Measurements from ENCODE around the gene HSF2.

Gene HSF2

GRCh38 chr6:122394016-122394415, 5.4 kb upstream of the HSF2 start:
- in situ Hi-C loops (cut with MboI; ENCODE audit: low sequenced_read_pairs) = no loop called here

- in situ Hi-C loops (cut with MboI; ENCODE audit: low sequenced_read_pairs) = no loop called here
These were observed 451 bp upstream of the HSF2 start for GRCh38 chr6:122399055-122399347.

GRCh38 chr6:122400121-122400450, 634 bp downstream of the HSF2 start:
- in situ Hi-C loops (cut with MboI; ENCODE audit: low sequenced_read_pairs) = no loop called here

- in situ Hi-C loops (cut with MboI; ENCODE audit: low sequenced_read_pairs) = no loop called here
These were observed 1.1 kb downstream of the HSF2 start for GRCh38 chr6:122400462-122401089.

GRCh38 chr6:122401104-122401503, 1.7 kb downstream of the HSF2 start:
- in situ Hi-C loops (cut with MboI; ENCODE audit: low sequenced_read_pairs) = no loop called here

- in situ Hi-C loops (cut with MboI; ENCODE audit: low sequenced_read_pairs) = no loop called here
These were observed 5.0 kb downstream of the HSF2 start for GRCh38 chr6:122404444-122404843.

GRCh38 chr6:122405417-122405816, 6.0 kb downstream of the HSF2 start:
- in situ Hi-C loops (cut with MboI; ENCODE audit: low sequenced_read_pairs) = no loop called here

GRCh38 chr6:122406187-122406586, 6.7 kb downstream of the HSF2 start:
- in situ Hi-C loops (cut with MboI; ENCODE audit: low sequenced_read_pairs) = no loop called here

GRCh38 chr6:122407712-122408111, 8.3 kb downstream of the HSF2 start:
- in situ Hi-C loops (cut with MboI; ENCODE audit: low sequenced_read_pairs) = no loop called here

GRCh38 chr6:122408240-122408639, 8.8 kb downstream of the HSF2 start:
- in situ Hi-C loops (cut with MboI; ENCODE audit: low sequenced_read_pairs) = no loop called here

GRCh38 chr6:122408702-122409458, 9.4 kb downstream of the HSF2 start:
- in situ Hi-C loops (cut with MboI; ENCODE audit: low sequenced_read_pairs) = no loop called here

- in situ Hi-C loops (cut with MboI; ENCODE audit: low sequenced_read_pairs) = no loop called here
These were observed 12.5 kb downstream of the HSF2 start for GRCh38 chr6:122412001-122412400.

GRCh38 chr6:122416825-122417224, 17.4 kb downstream of the HSF2 start:
- in situ Hi-C loops (cut with MboI; ENCODE audit: low sequenced_read_pairs) = no loop called here

GRCh38 chr6:122422003-122422402, 22.6 kb downstream of the HSF2 start:
- in situ Hi-C loops (cut with MboI; ENCODE audit: low sequenced_read_pairs) = no loop called here

GRCh38 chr6:122422614-122423267, 23.3 kb downstream of the HSF2 start:
- in situ Hi-C loops (cut with MboI; ENCODE audit: low sequenced_read_pairs) = no loop called here

- in situ Hi-C loops (cut with MboI; ENCODE audit: low sequenced_read_pairs) = no loop called here
These were observed 24.3 kb downstream of the HSF2 start for GRCh38 chr6:122423734-122424133.

- in situ Hi-C loops (cut with MboI; ENCODE audit: low sequenced_read_pairs) = no loop called here
These were observed 27.1 kb downstream of the HSF2 start for GRCh38 chr6:122426597-122426996.

GRCh38 chr6:122428781-122429180, 29.3 kb downstream of the HSF2 start:
- in situ Hi-C loops (cut with MboI; ENCODE audit: low sequenced_read_pairs) = no loop called here

GRCh38 chr6:122429323-122429722, 29.9 kb downstream of the HSF2 start:
- in situ Hi-C loops (cut with MboI; ENCODE audit: low sequenced_read_pairs) = no loop called here

- in situ Hi-C loops (cut with MboI; ENCODE audit: low sequenced_read_pairs) = no loop called here
These were observed 32.3 kb downstream of the HSF2 start for GRCh38 chr6:122431780-122432179.

GRCh38 chr6:122432816-122433215, 33.4 kb downstream of the HSF2 start:
- in situ Hi-C loops (cut with MboI; ENCODE audit: low sequenced_read_pairs) = no loop called here

GRCh38 chr6:122438975-122439374, 39.5 kb downstream of the HSF2 start:
- in situ Hi-C loops (cut with MboI; ENCODE audit: low sequenced_read_pairs) = no loop called here

Data from HL-60/S4 treated with retinoic acid at 250 ng/mL for 4 days and 3 days (cell line).